Kidney epithelial cell (primary cell): ENCODE measurements around the gene CIART. TPM values are rescaled to one million over a fixed set of nuclear protein-coding genes. Genes with fewer than 3 reads are reported as not detected.

Experiments used
- DNase-seq: peaks from one replicate; pipeline ENCODE4 v3.0.0-alpha.2; 2010; ENCODE audit warnings: low read depth
- H3K27me3 ChIP-seq: 2 replicates; pipeline ENCODE4 v1.6.0; 2011; ENCODE audit warnings: low read length; ENCODE audit not compliant: control insufficient read depth, insufficient read depth
- H3K36me3 ChIP-seq: 2 replicates; pipeline ENCODE4 v1.5.1; 2011; ENCODE audit warnings: low read length; ENCODE audit not compliant: control insufficient read depth, insufficient read depth
- H3K4me3 ChIP-seq: 2 replicates; pipeline ENCODE4 v1.5.1; 2011; ENCODE audit warnings: low read depth, mild to moderate bottlenecking, control low read depth, low read length
- CTCF ChIP-seq: IDR thresholded peaks from 2 replicates; pipeline ENCODE4 v1.5.1; 2011; ENCODE audit warnings: mild to moderate bottlenecking, moderate library complexity, low read length, control low read depth, inconsistent platforms; ENCODE audit not compliant: insufficient read depth, poor library complexity, severe bottlenecking
- total RNA-seq: library from RNA; depleted of rRNA; stranded (reverse); fragments of >200 nt; gene quantifications from 2 replicates; pipeline ENCODE4 v1.2.3, GENCODE V29; 2015

Gene CIART
- total RNA-seq, 1 donor from 2014 or later, result 2.4 TPM

GRCh38 chr1:150332651-150333290 lies 50.4 kb downstream of the CIART start:
- DNase-seq, result no peak
- Histone ChIP-seq H3K36me3 (peaks cover 2% of the 10 kb centered on the region), H3K27me3 (no peaks in the 10 kb centered on the region), H3K4me3 (no peak overlapping the region)
- TF ChIP-seq CTCF, result no peak

Other genes with a start within 250 kb of the CIART start
- gene VPS45, start 214.8 kb upstream of the CIART start, total RNA-seq, result 23.6 and 23.9 TPM in 2 replicates
- 82.0 and 113 TPM in 2 replicates for gene PLEKHO1, start 132.6 kb upstream of the CIART start, total RNA-seq
- gene ANP32E, start 46.4 kb upstream of the CIART start, total RNA-seq, result 16.7 and 16.8 TPM in 2 replicates
- not detected in 2 replicates for gene CA14, start 24.8 kb upstream of the CIART start, total RNA-seq
- gene APH1A, start 13.5 kb upstream of the CIART start, total RNA-seq, result 152 and 161 TPM in 2 replicates
- 1.0 and 1.4 TPM in 2 replicates for gene C1orf54, start 9.8 kb upstream of the CIART start, total RNA-seq
- gene MRPS21, start 11.3 kb downstream of the CIART start, total RNA-seq, result 56.8 and 66.7 TPM in 2 replicates
- gene PRPF3, start 39.0 kb downstream of the CIART start, total RNA-seq, result 28.5 and 38.1 TPM in 2 replicates
- gene RPRD2, start 81.6 kb downstream of the CIART start, total RNA-seq, result 12.4 and 12.5 TPM in 2 replicates
- 17.6 and 24.6 TPM in 2 replicates for gene TARS2, start 204.9 kb downstream of the CIART start, total RNA-seq
- 5.4 and 6.0 TPM in 2 replicates for gene ECM1, start 225.6 kb downstream of the CIART start, total RNA-seq
- not detected in 2 replicates for gene FALEC, start 233.2 kb downstream of the CIART start, total RNA-seq